SK-N-MC (cell line): ENCODE data around the gene TPRG1.

ENCODE experiments used
- DNase-seq: peaks from one replicate; pipeline ENCODE4 v3.0.0-alpha.2; 2011; ENCODE audit warnings: low read depth, low spot score
- H3K27ac ChIP-seq: fragments of 200-600 bp; sonication (generic); 2 replicates; pipeline ENCODE4 v1.5.1; 2016; ENCODE audit warnings: mixed run types
- H3K36me3 ChIP-seq: fragments of 200-600 bp; sonication (generic); 2 replicates; pipeline ENCODE4 v1.6.1; 2017; ENCODE audit warnings: antibody characterized with exemption, low read length, mixed read lengths; ENCODE audit not compliant: insufficient read depth
- H3K4me3 ChIP-seq: fragments of 200-600 bp; sonication (generic); 2 replicates; pipeline ENCODE4 v1.5.1; 2016
- H3K9ac ChIP-seq: fragments of 200-600 bp; sonication (generic); 2 replicates; pipeline ENCODE4 v1.8.0; 2017; ENCODE audit warnings: mixed run types, mixed read lengths; ENCODE audit not compliant: insufficient read length
- H3K9me3 ChIP-seq: fragments of 200-600 bp; sonication (generic); 2 replicates; pipeline ENCODE4 v1.6.1; 2017; ENCODE audit warnings: low read depth, mild to moderate bottlenecking, antibody characterized with exemption, low read length, moderate library complexity, mixed read lengths
- EZH2 ChIP-seq: fragments of 200-600 bp; sonication (generic); IDR thresholded peaks from one replicate; pipeline ENCODE4 v1.6.1; 2017; ENCODE audit warnings: antibody characterized with exemption
- FOXP2 ChIP-seq: optimal IDR thresholded peaks from 2 replicates; pipeline ENCODE3; 2011; ENCODE audit warnings: mild to moderate bottlenecking, moderate library complexity; ENCODE audit not compliant: insufficient read depth; ENCODE audit errors: extremely low read length, control extremely low read depth
- POLR2AphosphoS5 ChIP-seq: IDR thresholded peaks from 2 replicates; pipeline ENCODE4 v1.6.1; 2012; ENCODE audit warnings: mild to moderate bottlenecking, low read depth, low read length, borderline replicate concordance

TPRG1 gene

GRCh38 chr3:189355481-189356201, 183.9 kb downstream of the TPRG1 start:
- Histone ChIP-seq H3K36me3 (no peaks in the 10 kb centered on the region), H3K4me3 (peak overlapping the region; percentile 53), H3K27ac (peak overlapping the region; percentile 92), H3K9me3 (no peaks in the 10 kb centered on the region), H3K9ac (peak overlapping the region; percentile 61)
- no peak for TF ChIP-seq FOXP2
- no peak for TF ChIP-seq EZH2
- no peak for TF ChIP-seq POLR2AphosphoS5
- DNase-seq = no peak

GRCh38 chr3:189360291-189360690, 188.5 kb downstream of the TPRG1 start:
- H3K27ac ChIP-seq = peak overlapping the region; percentile 27; the same call in 1 of the 2 replicates
- TF ChIP-seq EZH2 = no peak
- TF ChIP-seq FOXP2 = no peak
- no peak for TF ChIP-seq POLR2AphosphoS5
- no peak overlapping the region for H3K9ac ChIP-seq
- DNase-seq = no peak
- H3K9me3 ChIP-seq = no peaks in the 10 kb centered on the region
- H3K36me3 ChIP-seq = no peaks in the 10 kb centered on the region
- no peak overlapping the region for H3K4me3 ChIP-seq

GRCh38 chr3:189361103-189361835, 189.5 kb downstream of the TPRG1 start:
- no peaks in the 10 kb centered on the region for H3K36me3 ChIP-seq
- H3K27ac ChIP-seq = 0 out of 2 replicates have a peak overlapping the region, but pooled peaks have one; percentile 99
- no peak overlapping the region for H3K9ac ChIP-seq
- no peak overlapping the region for H3K4me3 ChIP-seq
- H3K9me3 ChIP-seq = no peaks in the 10 kb centered on the region
- TF ChIP-seq POLR2AphosphoS5 (no peak), EZH2 (no peak)
- no peak for DNase-seq

- Histone ChIP-seq H3K36me3 (no peaks in the 10 kb centered on the region), H3K9ac (peak overlapping the region; percentile 41), H3K27ac (peak overlapping the region; percentile 99), H3K9me3 (no peaks in the 10 kb centered on the region), H3K4me3 (no peak overlapping the region; the same call in 1 of the 2 replicates)
- no peak for DNase-seq
- TF ChIP-seq FOXP2 (no peak), POLR2AphosphoS5 (no peak), EZH2 (no peak)
Measured at GRCh38 chr3:189363590-189364255, 192.0 kb downstream of the TPRG1 start.

GRCh38 chr3:189365609-189366564, 194.1 kb downstream of the TPRG1 start:
- Histone ChIP-seq H3K9ac (peak overlapping the region; percentile 57), H3K4me3 (0 out of 2 replicates have a peak overlapping the region, but pooled peaks have one; percentile 3), H3K9me3 (no peaks in the 10 kb centered on the region), H3K27ac (peak overlapping the region; percentile 99), H3K36me3 (peaks cover 9% of the 10 kb centered on the region; the same call in 1 of the 2 replicates)
- DNase-seq = no peak
- TF ChIP-seq FOXP2 = no peak
- no peak; the same call in 1 of the 2 replicates for TF ChIP-seq POLR2AphosphoS5
- TF ChIP-seq EZH2 = no peak

- Histone ChIP-seq H3K9me3 (no peaks in the 10 kb centered on the region), H3K27ac (peak overlapping the region; percentile 99), H3K4me3 (no peak overlapping the region), H3K9ac (no peak overlapping the region), H3K36me3 (peaks cover 9% of the 10 kb centered on the region; the same call in 1 of the 2 replicates)
- TF ChIP-seq POLR2AphosphoS5 (no peak), EZH2 (no peak), FOXP2 (no peak)
- DNase-seq = no peak
Measured at GRCh38 chr3:189368384-189368783, 196.6 kb downstream of the TPRG1 start.

- 0 out of 2 replicates have a peak overlapping the region, but pooled peaks have one; percentile 14 for H3K4me3 ChIP-seq
- H3K9ac ChIP-seq = peak overlapping the region; percentile 65
- peak overlapping the region; percentile 99 for H3K27ac ChIP-seq
- TF ChIP-seq EZH2 = no peak
- TF ChIP-seq POLR2AphosphoS5 = no peak
- peaks cover 17% of the 10 kb centered on the region for H3K36me3 ChIP-seq
- no peak for DNase-seq
- no peaks in the 10 kb centered on the region for H3K9me3 ChIP-seq
Measured at GRCh38 chr3:189369636-189370035, 197.9 kb downstream of the TPRG1 start.

- peak overlapping the region; percentile 61 for H3K4me3 ChIP-seq
- H3K9me3 ChIP-seq = no peaks in the 10 kb centered on the region; the same call in 1 of the 2 replicates
- peak overlapping the region; percentile 81 for H3K9ac ChIP-seq
- H3K36me3 ChIP-seq = peaks cover 39% of the 10 kb centered on the region
- H3K27ac ChIP-seq = peak overlapping the region; percentile 99
- peak; percentile 99 for DNase-seq
- TF ChIP-seq POLR2AphosphoS5 = peak; percentile 83; the same call in 1 of the 2 replicates
- no peak for TF ChIP-seq EZH2
- peak; percentile 100 for TF ChIP-seq FOXP2
Measured at GRCh38 chr3:189372243-189372642, 200.5 kb downstream of the TPRG1 start.
